Prostate gland (tissue), 1 donor: ENCODE data around the gene SRP14.

ENCODE experiments used
- POLR2A ChIP-seq: fragments of 450-650 bp; IDR thresholded peaks from one replicate; pipeline ENCODE4 v1.6.1; 2016; ENCODE audit warnings: antibody characterized with exemption, mild to moderate bottlenecking
- POLR2AphosphoS5 ChIP-seq: sonication (generic); formaldehyde crosslinking; IDR thresholded peaks from one replicate; pipeline ENCODE4 v1.6.1; 2017; ENCODE audit warnings: antibody characterized with exemption

- no peak for TF ChIP-seq POLR2A
- TF ChIP-seq POLR2AphosphoS5 = no peak
Observed at GRCh38 chr15:40054855-40055575, 16.0 kb upstream of the SRP14 start.
